Caco-2 (cell line): ENCODE data around the gene BBOX1. TPM values are rescaled to one million over a fixed set of nuclear protein-coding genes. Genes with fewer than 3 reads are reported as not detected.

Experiments
- BruUV-seq: library from RNA; stranded (reverse); fragments of 400-500 nt; replicated peaks from 2 replicates; lab custom pipeline; 2021; lab: Mats Ljungman, UMichigan
- CTCF ChIA-PET: fragments of 300-600 bp; sonication (Branson Sonifier 250); formaldehyde crosslinking; loops from one replicate; lab custom pipeline; 2022; ENCODE audit warnings: antibody characterized with exemption; lab: Charles Lee
- POLR2A ChIA-PET: fragments of 300-600 bp; sonication (Branson Sonifier 250); formaldehyde crosslinking; loops from one replicate; lab custom pipeline; 2022; ENCODE audit warnings: antibody characterized with exemption; lab: Charles Lee
- DNase-seq, 2 experiments: peaks; one replicate each; pipeline versions ENCODE4 v3.0.0 to v3.0.0-alpha.2; 2020 to 2022
- H3K27me3 ChIP-seq: replicated peaks from 2 replicates; pipeline ENCODE4 v1.6.0; 2011; ENCODE audit warnings: low read length; ENCODE audit not compliant: control insufficient read depth, insufficient read depth
- H3K36me3 ChIP-seq: 2 replicates; pipeline ENCODE4 v1.5.1; 2011; ENCODE audit warnings: low read length; ENCODE audit not compliant: control insufficient read depth, insufficient read depth
- H3K4me1 ChIP-seq: fragments of 250-450 bp; sonication (Bioruptor Pico); 2 replicates; pipeline ENCODE4 v1.5.1; 2020; ENCODE audit warnings: mild to moderate bottlenecking
- H3K4me3 ChIP-seq: 2 replicates; pipeline ENCODE4 v1.5.1; 2011; ENCODE audit warnings: low read depth, mild to moderate bottlenecking, control low read depth, low read length
- H3K9me3 ChIP-seq: fragments of 250-450 bp; sonication (Bioruptor Pico); 2 replicates; pipeline ENCODE4 v1.5.1; 2020; ENCODE audit warnings: mild to moderate bottlenecking, moderate library complexity
- H3K27ac Mint-ChIP-seq: one replicate; pipeline ENCODE4 v1.8.0; 2022; ENCODE audit warnings: mixed read lengths; ENCODE audit not compliant: unreplicated experiment
- H3K27me3 Mint-ChIP-seq: one replicate; pipeline ENCODE4 v1.8.0; 2022; ENCODE audit warnings: mixed read lengths; ENCODE audit not compliant: insufficient read depth, unreplicated experiment
- H3K36me3 Mint-ChIP-seq: one replicate; pipeline ENCODE4 v1.8.0; 2022; ENCODE audit warnings: mild to moderate bottlenecking, mixed read lengths; ENCODE audit not compliant: insufficient read depth, unreplicated experiment
- H3K4me1 Mint-ChIP-seq: one replicate; pipeline ENCODE4 v1.8.0; 2022; ENCODE audit warnings: low read depth, mixed read lengths; ENCODE audit not compliant: unreplicated experiment
- H3K4me3 Mint-ChIP-seq: one replicate; pipeline ENCODE4 v1.8.0; 2022; ENCODE audit warnings: mild to moderate bottlenecking, moderate library complexity, mixed read lengths; ENCODE audit not compliant: unreplicated experiment
- H3K9me3 Mint-ChIP-seq: one replicate; pipeline ENCODE4 v1.8.0; 2022; ENCODE audit warnings: mixed read lengths; ENCODE audit not compliant: unreplicated experiment
- intact Hi-C: fragments of 100-400 bp; cut with micrococcal nuclease; formaldehyde crosslinking; loops from one replicate; pipeline ENCODE4 v1.10.0; 2022; ENCODE audit not compliant: unreplicated experiment
- total RNA-seq: library from RNA; stranded (reverse); gene quantifications from 2 replicates; pipeline ENCODE4 v1.2.3, GENCODE V29; 2022
- TF ChIP-seq, protein P1 (sequence below), 2 experiments: fragments of 200-600 bp in 1 of 2; IDR thresholded peaks; 1 replicate in 1 of 2; 2 replicates in 1 of 2; pipeline versions ENCODE4 v1.5.1 to v1.8.0; 2011 to 2022; ENCODE audit warnings: antibody characterized with exemption in 1 of 2, control low read depth in 1 of 2, inconsistent platforms in 1 of 2, low read depth in 1 of 2, low read length in 1 of 2, mild to moderate bottlenecking in 1 of 2, moderate library complexity in 1 of 2; ENCODE audit not compliant: insufficient read depth in 1 of 2, severe bottlenecking in 1 of 2, unreplicated experiment in 1 of 2

The BBOX1 gene
- total RNA-seq, 1 experiment from 2014 or later: not detected

DNA sequence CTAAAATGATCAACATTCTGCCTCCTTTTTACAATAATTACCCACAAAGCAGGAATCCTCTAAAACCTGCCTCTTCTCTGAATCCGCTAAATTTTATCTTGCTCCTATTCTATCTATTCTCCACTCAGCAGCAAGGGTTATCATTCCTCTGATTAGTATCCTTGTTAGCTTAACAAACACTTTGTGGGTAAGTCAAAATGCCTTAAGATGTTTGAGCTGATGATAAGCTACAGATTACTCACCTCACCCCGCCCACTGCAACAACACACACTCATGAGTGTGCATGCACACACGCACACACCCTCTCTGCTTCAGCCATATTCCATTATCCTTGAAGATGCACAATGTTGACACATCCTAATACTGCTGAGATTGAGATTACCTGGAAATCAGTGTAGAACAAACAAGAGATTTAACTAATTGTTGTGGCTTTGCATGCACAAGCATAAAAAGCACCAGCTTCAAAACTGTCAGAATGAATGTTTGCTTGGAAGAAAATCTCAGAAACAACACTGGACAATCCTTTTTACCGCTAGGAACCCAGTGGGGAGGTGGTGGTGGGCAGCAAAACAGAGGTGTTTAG, 130.9 kb downstream of the BBOX1 start:
- CTCF ChIA-PET: interaction anchor here (1.0 kb wide), 1 partner anchor 13 kb away, joined by 4 read pairs; no protein-coding TSS in a partner anchor

DNA sequence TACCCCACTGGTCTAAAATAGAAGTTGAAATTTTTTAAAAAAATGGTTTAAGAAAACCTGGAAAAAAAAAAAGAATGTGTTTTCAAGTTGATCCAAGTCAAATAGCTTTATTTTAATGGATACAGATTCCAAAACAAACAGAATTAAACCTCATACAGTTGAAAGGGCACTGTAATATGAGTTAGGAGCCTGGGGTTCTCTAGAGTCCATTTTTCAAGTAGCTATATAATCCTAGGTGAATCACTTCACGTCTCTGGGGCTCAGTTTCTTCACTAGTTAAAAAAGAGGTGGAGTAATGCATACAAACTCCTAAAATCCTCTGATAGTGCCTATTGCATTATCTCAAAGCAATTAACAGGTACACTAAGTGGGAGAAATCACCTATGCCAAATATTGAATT, 132.9 kb downstream of the BBOX1 start:
- intact Hi-C loops: loop anchor here (5.0 kb wide), 1 partner anchor 299 kb away; the partner anchor contains the start of gene LGR4
- peaks cover 25% of the 10 kb centered on the region for H3K4me1 Mint-ChIP-seq
- H3K9me3 Mint-ChIP-seq: no peaks in the 10 kb centered on the region
- H3K36me3 Mint-ChIP-seq: no peaks in the 10 kb centered on the region
- no peak overlapping the region for H3K4me3 ChIP-seq
- CTCF ChIA-PET: interaction anchor here (0.6 to 1.1 kb wide), 3 partner anchors 10 to 1948 kb away, joined by 3 to 4 read pairs (median 3); no protein-coding TSS in a partner anchor
- no TSS peak for BruUV-seq
- no peaks in the 10 kb centered on the region; the same call in 1 of the 2 replicates for H3K9me3 ChIP-seq
- DNase-seq: no peak
- POLR2A ChIA-PET: no interaction called here
- H3K4me3 Mint-ChIP-seq: no peak overlapping the region
- no peaks in the 10 kb centered on the region for H3K36me3 ChIP-seq
- H3K27ac Mint-ChIP-seq: no peak overlapping the region
- TF ChIP-seq, protein P1, sequence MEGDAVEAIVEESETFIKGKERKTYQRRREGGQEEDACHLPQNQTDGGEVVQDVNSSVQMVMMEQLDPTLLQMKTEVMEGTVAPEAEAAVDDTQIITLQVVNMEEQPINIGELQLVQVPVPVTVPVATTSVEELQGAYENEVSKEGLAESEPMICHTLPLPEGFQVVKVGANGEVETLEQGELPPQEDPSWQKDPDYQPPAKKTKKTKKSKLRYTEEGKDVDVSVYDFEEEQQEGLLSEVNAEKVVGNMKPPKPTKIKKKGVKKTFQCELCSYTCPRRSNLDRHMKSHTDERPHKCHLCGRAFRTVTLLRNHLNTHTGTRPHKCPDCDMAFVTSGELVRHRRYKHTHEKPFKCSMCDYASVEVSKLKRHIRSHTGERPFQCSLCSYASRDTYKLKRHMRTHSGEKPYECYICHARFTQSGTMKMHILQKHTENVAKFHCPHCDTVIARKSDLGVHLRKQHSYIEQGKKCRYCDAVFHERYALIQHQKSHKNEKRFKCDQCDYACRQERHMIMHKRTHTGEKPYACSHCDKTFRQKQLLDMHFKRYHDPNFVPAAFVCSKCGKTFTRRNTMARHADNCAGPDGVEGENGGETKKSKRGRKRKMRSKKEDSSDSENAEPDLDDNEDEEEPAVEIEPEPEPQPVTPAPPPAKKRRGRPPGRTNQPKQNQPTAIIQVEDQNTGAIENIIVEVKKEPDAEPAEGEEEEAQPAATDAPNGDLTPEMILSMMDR (IDR thresholded peaks at IDR 0.05; ENCODE audit: insufficient read depth in 1 of 2, low read depth in 1 of 2, low read length in 1 of 2, severe bottlenecking in 1 of 2, unreplicated experiment in 1 of 2): no peak
- H3K27me3 Mint-ChIP-seq: peaks cover 7% of the 10 kb centered on the region
- no peaks in the 10 kb centered on the region for H3K27me3 ChIP-seq
- peaks cover 20% of the 10 kb centered on the region for H3K4me1 ChIP-seq

More for the DNA sequence above, 130.9 kb downstream of the BBOX1 start:
- Histone ChIP-seq H3K4me3 (no peak overlapping the region), H3K36me3 (no peaks in the 10 kb centered on the region), H3K9me3 (no peaks in the 10 kb centered on the region; the same call in 1 of the 2 replicates), H3K4me1 (peaks cover 20% of the 10 kb centered on the region), H3K27me3 (no peaks in the 10 kb centered on the region; the same call in 1 of the 2 replicates)
- intact Hi-C loops: loop anchor here (5.0 kb wide), 1 partner anchor 301 kb away; the partner anchor contains the start of gene LGR4
- no peaks in the 10 kb centered on the region for H3K9me3 Mint-ChIP-seq
- DNase-seq: peak in 1 of 2 experiments; percentile 30
- TF ChIP-seq, protein P1 (IDR thresholded peaks at IDR 0.05; ENCODE audit: insufficient read depth in 1 of 2, low read depth in 1 of 2, low read length in 1 of 2, severe bottlenecking in 1 of 2, unreplicated experiment in 1 of 2): no peak
- H3K27me3 Mint-ChIP-seq: peaks cover 7% of the 10 kb centered on the region
- no peaks in the 10 kb centered on the region for H3K36me3 Mint-ChIP-seq
- H3K4me1 Mint-ChIP-seq: peaks cover 25% of the 10 kb centered on the region
- no peak overlapping the region for H3K4me3 Mint-ChIP-seq
- no TSS peak for BruUV-seq
- H3K27ac Mint-ChIP-seq: no peak overlapping the region
- POLR2A ChIA-PET: no interaction called here

DNA sequence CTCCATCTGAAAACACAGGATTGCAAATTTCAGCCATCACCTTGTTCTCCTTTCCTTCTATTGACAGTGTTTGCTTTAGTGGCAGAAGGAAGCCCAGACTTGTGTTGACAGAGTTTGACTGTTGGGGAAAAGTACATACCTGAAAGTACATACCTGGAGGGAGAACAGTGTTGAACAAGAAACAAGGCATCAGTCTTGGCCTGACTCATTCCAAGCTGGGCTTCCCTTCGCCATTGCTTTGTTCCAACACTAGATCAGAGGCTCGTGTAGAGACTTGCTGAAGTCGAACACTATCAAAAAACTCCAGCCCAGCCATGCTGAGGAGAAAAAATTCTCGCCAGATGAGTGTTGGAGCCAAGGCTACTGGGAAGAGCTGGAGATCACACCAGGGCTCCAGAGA, 133.4 kb downstream of the BBOX1 start:
- no peak overlapping the region for H3K27ac Mint-ChIP-seq

More for the DNA sequence above, 133.4 kb downstream of the BBOX1 start:
- ChIA-PET POLR2A (no interaction called here), CTCF (interaction anchor here (0.6 to 1.1 kb wide), 3 partner anchors 10 to 1948 kb away, joined by 3 to 4 read pairs (median 3); no protein-coding TSS in a partner anchor)
- no peaks in the 10 kb centered on the region for H3K9me3 Mint-ChIP-seq
- H3K36me3 ChIP-seq: no peaks in the 10 kb centered on the region
- DNase-seq: peak; percentile 55 to 60
- BruUV-seq: no TSS peak
- no peaks in the 10 kb centered on the region for H3K27me3 ChIP-seq
- H3K9me3 ChIP-seq: no peaks in the 10 kb centered on the region; the same call in 1 of the 2 replicates
- H3K36me3 Mint-ChIP-seq: no peaks in the 10 kb centered on the region
- H3K4me1 Mint-ChIP-seq: peaks cover 25% of the 10 kb centered on the region
- peaks cover 4% of the 10 kb centered on the region for H3K27me3 Mint-ChIP-seq
- TF ChIP-seq, protein P1 (IDR thresholded peaks at IDR 0.05; ENCODE audit: insufficient read depth in 1 of 2, low read depth in 1 of 2, low read length in 1 of 2, severe bottlenecking in 1 of 2, unreplicated experiment in 1 of 2): no peak
- peak overlapping the region; percentile 31 for H3K4me3 Mint-ChIP-seq
- H3K4me3 ChIP-seq: no peak overlapping the region
- intact Hi-C loops: loop anchor here (5.0 kb wide), 1 partner anchor 298 kb away; the partner anchor contains the start of gene LGR4
- peaks cover 20% of the 10 kb centered on the region for H3K4me1 ChIP-seq
